Measurements from ENCODE around the gene JARID2. TPM values are rescaled to one million over a fixed set of nuclear protein-coding genes. Genes with fewer than 3 reads are reported as not detected.

JARID2 gene
- total RNA-seq, 1 experiment from 2014 or later, result 23.6 TPM

- Histone ChIP-seq H3K27me3 (ENCODE audit: insufficient read depth, low read length) (no peaks in the 10 kb centered on the region), H3K4me3 (replicated peaks in 1 of 2; ENCODE audit: low read depth in 1 of 2, low read length in 2 of 2) (no peak overlapping the region), H3K79me2 (ENCODE audit: insufficient read depth, low read length) (peaks cover 86% of the 10 kb centered on the region), H3K4me1 (ENCODE audit: control insufficient read depth in 1 of 2, insufficient read depth in 2 of 2, low read length in 2 of 2) (no peaks in the 10 kb centered on the region), H3K9me3 (ENCODE audit: control insufficient read depth in 1 of 2, insufficient read depth in 1 of 2, low read depth in 1 of 2, low read length in 2 of 2) (no peaks in the 10 kb centered on the region), H3K27ac (ENCODE audit: low read depth, low read length) (no peak overlapping the region), H3K4me2 (ENCODE audit: low read length) (no peak overlapping the region), H3K9ac (ENCODE audit: low read length) (no peak overlapping the region), H4K20me1 (ENCODE audit: insufficient read depth) (no peaks in the 10 kb centered on the region), H3K36me3 (ENCODE audit: control insufficient read depth in 1 of 2, insufficient read depth in 2 of 2, low read length in 2 of 2) (no peaks in the 10 kb centered on the region), H3K9me2 (ENCODE audit: insufficient read depth) (no peaks in the 10 kb centered on the region), H2AFZ (ENCODE audit: low read depth, low read length, poor library complexity, severe bottlenecking) (no peak overlapping the region)
- ATAC-seq, result no peak
- no peak for TF ChIP-seq SRF (IDR thresholded peaks at IDR 0.05; ENCODE audit: low read depth)
- TF ChIP-seq, protein P1, sequence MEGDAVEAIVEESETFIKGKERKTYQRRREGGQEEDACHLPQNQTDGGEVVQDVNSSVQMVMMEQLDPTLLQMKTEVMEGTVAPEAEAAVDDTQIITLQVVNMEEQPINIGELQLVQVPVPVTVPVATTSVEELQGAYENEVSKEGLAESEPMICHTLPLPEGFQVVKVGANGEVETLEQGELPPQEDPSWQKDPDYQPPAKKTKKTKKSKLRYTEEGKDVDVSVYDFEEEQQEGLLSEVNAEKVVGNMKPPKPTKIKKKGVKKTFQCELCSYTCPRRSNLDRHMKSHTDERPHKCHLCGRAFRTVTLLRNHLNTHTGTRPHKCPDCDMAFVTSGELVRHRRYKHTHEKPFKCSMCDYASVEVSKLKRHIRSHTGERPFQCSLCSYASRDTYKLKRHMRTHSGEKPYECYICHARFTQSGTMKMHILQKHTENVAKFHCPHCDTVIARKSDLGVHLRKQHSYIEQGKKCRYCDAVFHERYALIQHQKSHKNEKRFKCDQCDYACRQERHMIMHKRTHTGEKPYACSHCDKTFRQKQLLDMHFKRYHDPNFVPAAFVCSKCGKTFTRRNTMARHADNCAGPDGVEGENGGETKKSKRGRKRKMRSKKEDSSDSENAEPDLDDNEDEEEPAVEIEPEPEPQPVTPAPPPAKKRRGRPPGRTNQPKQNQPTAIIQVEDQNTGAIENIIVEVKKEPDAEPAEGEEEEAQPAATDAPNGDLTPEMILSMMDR (IDR thresholded peaks at IDR 0.05 in 2 of 3, conservative IDR thresholded peaks at IDR 0.05 in 1 of 3; ENCODE audit: borderline replicate concordance in 1 of 3, insufficient read depth in 1 of 3, low read depth in 2 of 3, low read length in 2 of 3), result no peak
- TF ChIP-seq EZH2phosphoT487 (IDR thresholded peaks at IDR 0.05; ENCODE audit: borderline replicate concordance), result no peak
- TF ChIP-seq SIN3A (IDR thresholded peaks at IDR 0.05; ENCODE audit: low read depth), result no peak
- TF ChIP-seq RAD21 (IDR thresholded peaks at IDR 0.05; ENCODE audit: low read depth), result no peak
- no peak for TF ChIP-seq ZFX (IDR thresholded peaks at IDR 0.05)
- TF ChIP-seq CEBPB (IDR thresholded peaks at IDR 0.05; ENCODE audit: low read depth), result no peak
- no peak for TF ChIP-seq POLR2A (IDR thresholded peaks at IDR 0.05; ENCODE audit: borderline replicate concordance, extremely low read depth, insufficient read depth, insufficient read length)
- TF ChIP-seq YY1 (IDR thresholded peaks at IDR 0.05; ENCODE audit: extremely low read depth, insufficient replicate concordance, low read depth, low read length), result no peak
- no peak for TF ChIP-seq FOSL1 (IDR thresholded peaks at IDR 0.05; ENCODE audit: low read depth)
- TF ChIP-seq, protein P2, sequence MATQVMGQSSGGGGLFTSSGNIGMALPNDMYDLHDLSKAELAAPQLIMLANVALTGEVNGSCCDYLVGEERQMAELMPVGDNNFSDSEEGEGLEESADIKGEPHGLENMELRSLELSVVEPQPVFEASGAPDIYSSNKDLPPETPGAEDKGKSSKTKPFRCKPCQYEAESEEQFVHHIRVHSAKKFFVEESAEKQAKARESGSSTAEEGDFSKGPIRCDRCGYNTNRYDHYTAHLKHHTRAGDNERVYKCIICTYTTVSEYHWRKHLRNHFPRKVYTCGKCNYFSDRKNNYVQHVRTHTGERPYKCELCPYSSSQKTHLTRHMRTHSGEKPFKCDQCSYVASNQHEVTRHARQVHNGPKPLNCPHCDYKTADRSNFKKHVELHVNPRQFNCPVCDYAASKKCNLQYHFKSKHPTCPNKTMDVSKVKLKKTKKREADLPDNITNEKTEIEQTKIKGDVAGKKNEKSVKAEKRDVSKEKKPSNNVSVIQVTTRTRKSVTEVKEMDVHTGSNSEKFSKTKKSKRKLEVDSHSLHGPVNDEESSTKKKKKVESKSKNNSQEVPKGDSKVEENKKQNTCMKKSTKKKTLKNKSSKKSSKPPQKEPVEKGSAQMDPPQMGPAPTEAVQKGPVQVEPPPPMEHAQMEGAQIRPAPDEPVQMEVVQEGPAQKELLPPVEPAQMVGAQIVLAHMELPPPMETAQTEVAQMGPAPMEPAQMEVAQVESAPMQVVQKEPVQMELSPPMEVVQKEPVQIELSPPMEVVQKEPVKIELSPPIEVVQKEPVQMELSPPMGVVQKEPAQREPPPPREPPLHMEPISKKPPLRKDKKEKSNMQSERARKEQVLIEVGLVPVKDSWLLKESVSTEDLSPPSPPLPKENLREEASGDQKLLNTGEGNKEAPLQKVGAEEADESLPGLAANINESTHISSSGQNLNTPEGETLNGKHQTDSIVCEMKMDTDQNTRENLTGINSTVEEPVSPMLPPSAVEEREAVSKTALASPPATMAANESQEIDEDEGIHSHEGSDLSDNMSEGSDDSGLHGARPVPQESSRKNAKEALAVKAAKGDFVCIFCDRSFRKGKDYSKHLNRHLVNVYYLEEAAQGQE (IDR thresholded peaks at IDR 0.05; ENCODE audit: low read depth), result no peak
- no peak for TF ChIP-seq JUND (IDR thresholded peaks at IDR 0.05)
- TF ChIP-seq POLR2AphosphoS5 (IDR thresholded peaks at IDR 0.05; ENCODE audit: low read depth, low read length), result no peak
- TF ChIP-seq, protein P3, sequence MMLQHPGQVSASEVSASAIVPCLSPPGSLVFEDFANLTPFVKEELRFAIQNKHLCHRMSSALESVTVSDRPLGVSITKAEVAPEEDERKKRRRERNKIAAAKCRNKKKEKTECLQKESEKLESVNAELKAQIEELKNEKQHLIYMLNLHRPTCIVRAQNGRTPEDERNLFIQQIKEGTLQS (IDR thresholded peaks at IDR 0.05), result no peak
- no TSS peak for BruUV-seq (replicated peaks)
- ChIA-PET POLR2A (no interaction called here), RAD21 (ENCODE audit: low non-redundant PET in 1 of 2, low total read pairs in 2 of 2, uncharacterized antibody in 2 of 2, unreplicated experiment in 2 of 2) (no interaction called here), CTCF (no interaction called here)
- no peak for DNase-seq (ENCODE audit: low read depth, low spot score)
- intact Hi-C loops (cut with micrococcal nuclease), result no loop called here
Measured at GRCh38 chr6:15316754-15317153, 70.9 kb downstream of the JARID2 start.
